HG03175 (cell line): ENCODE data around the gene EFCAB6.
A peak's percentile ranks its signal among the peaks of the same experiment; 100 is the strongest.

Experiments used
- ATAC-seq: cut with Tn5 transposase; IDR thresholded peaks from one replicate; pipeline ENCODE4 v1.9.1; 2021; ENCODE audit warnings: mild to moderate bottlenecking, moderate library complexity; ENCODE audit not compliant: unreplicated experiment

Gene EFCAB6, protein sequence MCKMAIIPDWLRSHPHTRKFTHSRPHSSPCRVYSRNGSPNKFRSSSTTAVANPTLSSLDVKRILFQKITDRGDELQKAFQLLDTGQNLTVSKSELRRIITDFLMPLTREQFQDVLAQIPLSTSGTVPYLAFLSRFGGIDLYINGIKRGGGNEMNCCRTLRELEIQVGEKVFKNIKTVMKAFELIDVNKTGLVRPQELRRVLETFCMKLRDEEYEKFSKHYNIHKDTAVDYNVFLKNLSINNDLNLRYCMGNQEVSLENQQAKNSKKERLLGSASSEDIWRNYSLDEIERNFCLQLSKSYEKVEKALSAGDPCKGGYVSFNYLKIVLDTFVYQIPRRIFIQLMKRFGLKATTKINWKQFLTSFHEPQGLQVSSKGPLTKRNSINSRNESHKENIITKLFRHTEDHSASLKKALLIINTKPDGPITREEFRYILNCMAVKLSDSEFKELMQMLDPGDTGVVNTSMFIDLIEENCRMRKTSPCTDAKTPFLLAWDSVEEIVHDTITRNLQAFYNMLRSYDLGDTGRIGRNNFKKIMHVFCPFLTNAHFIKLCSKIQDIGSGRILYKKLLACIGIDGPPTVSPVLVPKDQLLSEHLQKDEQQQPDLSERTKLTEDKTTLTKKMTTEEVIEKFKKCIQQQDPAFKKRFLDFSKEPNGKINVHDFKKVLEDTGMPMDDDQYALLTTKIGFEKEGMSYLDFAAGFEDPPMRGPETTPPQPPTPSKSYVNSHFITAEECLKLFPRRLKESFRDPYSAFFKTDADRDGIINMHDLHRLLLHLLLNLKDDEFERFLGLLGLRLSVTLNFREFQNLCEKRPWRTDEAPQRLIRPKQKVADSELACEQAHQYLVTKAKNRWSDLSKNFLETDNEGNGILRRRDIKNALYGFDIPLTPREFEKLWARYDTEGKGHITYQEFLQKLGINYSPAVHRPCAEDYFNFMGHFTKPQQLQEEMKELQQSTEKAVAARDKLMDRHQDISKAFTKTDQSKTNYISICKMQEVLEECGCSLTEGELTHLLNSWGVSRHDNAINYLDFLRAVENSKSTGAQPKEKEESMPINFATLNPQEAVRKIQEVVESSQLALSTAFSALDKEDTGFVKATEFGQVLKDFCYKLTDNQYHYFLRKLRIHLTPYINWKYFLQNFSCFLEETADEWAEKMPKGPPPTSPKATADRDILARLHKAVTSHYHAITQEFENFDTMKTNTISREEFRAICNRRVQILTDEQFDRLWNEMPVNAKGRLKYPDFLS (N-terminal part only)

DNA sequence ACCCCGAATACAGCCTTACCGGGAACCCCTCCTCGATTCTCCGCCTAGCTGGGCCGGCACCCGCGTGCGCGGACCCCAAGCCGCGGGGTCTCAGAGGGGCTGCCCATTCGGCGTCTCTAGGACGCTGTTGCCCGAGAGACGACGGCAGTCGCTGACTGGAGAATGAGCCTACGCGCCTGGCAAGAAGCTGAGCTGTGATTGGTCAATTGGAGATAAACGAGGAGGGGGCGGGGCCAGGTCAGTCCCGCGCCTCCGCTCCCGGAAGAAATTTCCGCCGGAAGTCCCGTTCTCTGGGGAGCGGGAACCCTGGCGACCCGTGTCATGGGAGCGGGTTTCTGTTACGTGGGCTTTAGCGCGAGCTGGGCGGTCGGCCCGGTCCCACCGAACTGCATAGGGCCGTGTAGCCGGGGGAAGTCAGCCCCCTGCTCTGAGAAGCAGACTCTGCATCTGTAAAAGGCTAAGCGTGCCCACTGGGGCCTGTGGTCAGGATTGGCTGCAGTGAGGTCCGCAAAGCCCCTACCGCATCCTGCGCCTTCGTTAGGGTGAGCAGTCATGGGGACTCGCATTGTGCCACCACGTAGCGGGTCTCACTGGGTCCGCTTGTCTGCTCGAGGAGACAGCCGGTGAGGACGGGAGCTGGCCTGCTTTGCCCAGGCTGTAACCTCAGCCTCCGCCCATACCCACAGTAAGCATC is at the start of gene EFCAB6:
TSS of gene EFCAB6 (minus strand) at position 157 of the 694 bp plus-strand sequence. CDS start 29,987 bp downstream, outside the sequence.
- peak; percentile 93 for ATAC-seq

- no peak for ATAC-seq
These were observed 49.4 kb upstream of the EFCAB6 start for GRCh38 chr22:43861529-43861928.

DNA sequence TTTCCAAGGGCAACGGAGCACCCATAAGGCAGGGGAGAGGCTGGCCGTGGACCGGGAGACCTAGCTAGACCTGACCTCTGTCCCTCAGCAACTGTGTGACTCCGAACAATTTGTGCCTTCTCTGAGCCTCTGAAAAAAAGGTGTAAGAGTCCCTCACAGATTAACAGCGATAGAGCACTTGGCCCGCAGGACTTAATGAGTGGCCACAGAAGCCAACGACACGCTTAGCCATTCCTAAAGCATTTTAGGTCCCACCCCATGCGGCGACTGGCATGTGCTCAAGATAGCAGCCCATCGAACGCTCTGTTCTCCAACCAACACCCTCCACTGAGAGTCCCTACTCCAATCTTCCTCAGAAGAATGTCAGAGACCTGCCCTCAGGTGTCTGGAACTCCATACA is 48.7 kb upstream of the EFCAB6 start:
- no peak for ATAC-seq

GRCh38 chr22:43860126-43860525 is 48.0 kb upstream of the EFCAB6 start:
- no peak for ATAC-seq

DNA sequence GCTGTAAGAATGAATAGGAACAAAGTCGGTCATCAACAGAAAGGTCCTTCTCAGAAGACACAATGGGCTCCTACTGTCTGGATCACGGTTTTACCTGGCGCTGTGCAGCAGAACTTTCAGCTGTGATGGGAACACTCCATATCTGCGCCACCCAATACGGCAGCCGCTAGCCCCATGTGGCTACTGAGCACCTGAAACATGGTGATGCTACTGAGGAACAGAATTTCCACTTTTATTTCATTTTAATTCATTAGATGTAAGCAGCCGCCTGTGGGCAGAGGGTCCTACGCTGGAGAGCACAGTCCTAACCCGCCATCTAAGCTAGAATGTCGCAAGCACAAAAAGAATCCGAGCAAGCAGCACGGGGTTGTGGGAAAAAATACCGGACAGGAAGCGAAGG is 47.5 kb upstream of the EFCAB6 start:
- no peak for ATAC-seq

DNA sequence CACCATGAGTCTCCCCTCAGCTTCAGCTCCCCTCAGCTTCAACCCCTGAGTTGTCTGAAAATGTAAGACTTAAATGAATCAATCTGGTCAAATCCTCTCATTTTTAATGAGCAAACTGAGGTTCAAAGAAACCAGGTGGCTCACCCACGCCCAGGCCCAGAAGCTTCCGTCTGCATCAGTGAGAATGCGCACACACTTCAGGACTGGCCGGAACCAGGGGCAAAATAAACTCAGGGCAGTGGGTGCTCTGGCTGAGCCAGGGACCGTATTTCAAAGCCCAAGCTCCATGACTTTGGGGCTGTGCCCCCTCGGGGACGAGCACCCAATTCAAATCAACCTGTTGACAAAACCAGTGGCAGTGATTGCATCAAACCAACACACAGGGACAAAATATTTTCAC is 47.1 kb upstream of the EFCAB6 start:
- no peak for ATAC-seq

DNA sequence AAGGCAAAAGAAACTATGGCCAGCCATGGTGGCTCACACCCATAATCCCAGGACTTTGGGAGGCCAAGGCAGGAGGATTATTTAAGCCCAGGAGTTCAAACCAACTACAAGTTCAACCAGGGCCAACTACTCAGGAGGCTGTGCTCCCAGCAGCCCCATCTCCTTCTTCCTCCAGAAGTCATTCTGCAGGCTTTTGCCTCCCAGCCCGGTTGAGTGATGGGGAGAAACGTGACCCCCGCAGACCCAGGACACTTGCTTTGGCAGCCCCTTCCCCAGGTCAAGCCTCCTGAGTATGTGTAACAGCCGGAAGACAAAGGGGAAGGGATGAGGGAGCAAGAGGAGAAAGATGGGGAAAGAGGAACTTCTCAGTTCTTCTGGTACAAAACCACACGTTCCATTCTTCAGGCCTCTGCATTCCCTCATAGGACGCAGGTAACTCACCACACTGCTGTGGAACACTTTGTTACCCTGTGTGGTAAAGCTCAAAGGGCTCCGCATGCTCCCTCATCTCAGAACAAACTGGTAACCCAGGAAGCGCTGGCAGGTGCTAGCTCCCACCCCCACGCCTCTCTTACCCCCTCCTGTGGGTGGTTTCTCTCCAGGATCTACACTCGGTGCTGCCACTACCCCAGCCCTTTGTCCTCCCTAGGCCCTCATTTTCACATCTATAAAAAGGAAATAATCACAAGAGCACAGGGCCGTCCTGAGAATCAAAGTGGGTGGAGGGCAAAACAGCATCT is 46.2 kb upstream of the EFCAB6 start:
- ATAC-seq: no peak

GRCh38 chr22:43857367-43857766 is 45.3 kb upstream of the EFCAB6 start:
- no peak for ATAC-seq

- ATAC-seq: no peak
These were observed 43.3 kb upstream of the EFCAB6 start for GRCh38 chr22:43855431-43855830.

DNA sequence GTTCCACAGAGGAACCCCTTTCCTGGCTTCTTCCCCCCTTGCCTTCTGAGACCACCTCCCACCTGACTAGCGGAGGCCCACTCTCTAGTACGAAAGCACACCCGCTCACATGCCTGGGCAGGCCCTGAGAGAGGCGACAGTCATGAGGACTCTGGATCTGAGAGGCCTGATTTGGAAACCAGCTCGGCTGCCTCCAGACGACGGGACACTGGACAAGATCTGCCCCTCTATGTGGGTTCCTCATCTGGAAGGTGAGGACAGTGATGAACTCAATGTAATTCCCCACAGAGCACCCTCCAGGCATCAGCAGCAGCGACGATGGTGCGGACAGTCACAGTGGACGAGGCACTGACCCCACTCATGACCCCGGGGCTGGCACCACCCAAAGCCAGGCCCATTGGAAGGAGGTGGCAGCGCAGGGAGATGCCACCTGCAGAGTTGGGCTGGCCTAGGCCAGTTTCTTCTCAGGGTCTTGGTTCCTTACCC is 42.7 kb upstream of the EFCAB6 start:
- no peak for ATAC-seq

DNA sequence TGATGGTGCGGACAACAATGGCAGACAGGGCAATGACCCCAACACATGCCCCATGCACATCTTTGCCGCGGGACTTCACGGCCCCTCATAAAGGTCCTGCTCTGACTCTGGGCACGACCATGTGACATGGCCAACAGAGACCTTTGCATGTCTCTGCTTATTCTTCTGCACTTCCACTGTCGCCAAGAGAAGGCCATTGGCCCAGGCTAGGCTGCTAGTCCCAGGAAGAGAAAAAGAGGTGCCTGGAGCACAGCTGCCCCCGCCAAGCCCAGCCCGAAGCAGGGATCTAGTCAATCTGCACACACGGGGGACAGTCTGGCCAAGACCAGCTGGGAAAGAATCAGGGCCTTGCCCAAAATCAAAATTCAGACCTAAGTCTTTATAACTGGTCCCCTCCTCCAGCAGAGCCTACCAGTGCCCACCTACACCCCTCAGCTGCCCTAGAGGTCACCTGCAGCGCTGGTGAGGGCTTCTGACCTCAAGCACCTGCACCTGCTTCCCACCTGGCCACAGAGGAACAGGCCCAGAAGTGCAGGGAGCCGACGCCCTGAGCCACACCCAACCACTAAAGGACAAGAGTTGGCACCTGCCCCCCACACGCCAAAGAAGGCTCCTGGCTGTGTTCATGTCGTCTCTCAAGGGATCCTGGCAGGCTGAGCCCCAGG is 42.1 kb upstream of the EFCAB6 start:
- ATAC-seq: no peak

DNA sequence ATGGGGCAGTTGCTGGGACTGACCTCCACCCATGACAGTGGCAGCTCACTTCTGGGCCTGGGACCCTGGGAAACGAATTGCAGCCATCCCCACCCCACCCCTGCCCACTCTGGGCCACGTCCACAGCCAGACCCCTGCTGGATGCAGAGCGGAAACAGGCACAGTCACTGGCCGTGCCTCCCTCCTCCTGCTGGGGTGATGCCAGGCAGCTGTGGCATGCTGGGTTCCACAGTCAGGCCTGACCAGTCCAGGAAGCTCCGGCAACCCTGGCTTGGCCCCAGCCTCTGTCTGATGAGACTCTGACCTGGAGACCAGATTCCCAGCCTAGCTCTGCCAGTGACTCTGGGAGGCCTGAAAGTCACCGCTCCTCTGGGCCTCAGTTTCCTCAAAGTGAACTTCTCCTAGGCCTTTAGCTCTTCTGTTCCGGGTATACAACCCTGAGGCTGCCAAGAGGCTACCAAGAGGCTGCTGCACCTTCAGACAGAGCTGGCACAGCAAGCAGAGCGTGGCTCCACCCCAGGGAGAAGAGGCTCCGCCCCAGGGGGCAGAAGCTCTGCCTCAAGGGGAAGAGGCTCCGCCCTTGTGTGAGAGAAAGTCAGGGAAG is 41.3 kb upstream of the EFCAB6 start:
- ATAC-seq: no peak

GRCh38 chr22:43852573-43853327 is 40.6 kb upstream of the EFCAB6 start:
- ATAC-seq: no peak

- ATAC-seq: no peak
These were observed 39.8 kb upstream of the EFCAB6 start for GRCh38 chr22:43851979-43852307.

DNA sequence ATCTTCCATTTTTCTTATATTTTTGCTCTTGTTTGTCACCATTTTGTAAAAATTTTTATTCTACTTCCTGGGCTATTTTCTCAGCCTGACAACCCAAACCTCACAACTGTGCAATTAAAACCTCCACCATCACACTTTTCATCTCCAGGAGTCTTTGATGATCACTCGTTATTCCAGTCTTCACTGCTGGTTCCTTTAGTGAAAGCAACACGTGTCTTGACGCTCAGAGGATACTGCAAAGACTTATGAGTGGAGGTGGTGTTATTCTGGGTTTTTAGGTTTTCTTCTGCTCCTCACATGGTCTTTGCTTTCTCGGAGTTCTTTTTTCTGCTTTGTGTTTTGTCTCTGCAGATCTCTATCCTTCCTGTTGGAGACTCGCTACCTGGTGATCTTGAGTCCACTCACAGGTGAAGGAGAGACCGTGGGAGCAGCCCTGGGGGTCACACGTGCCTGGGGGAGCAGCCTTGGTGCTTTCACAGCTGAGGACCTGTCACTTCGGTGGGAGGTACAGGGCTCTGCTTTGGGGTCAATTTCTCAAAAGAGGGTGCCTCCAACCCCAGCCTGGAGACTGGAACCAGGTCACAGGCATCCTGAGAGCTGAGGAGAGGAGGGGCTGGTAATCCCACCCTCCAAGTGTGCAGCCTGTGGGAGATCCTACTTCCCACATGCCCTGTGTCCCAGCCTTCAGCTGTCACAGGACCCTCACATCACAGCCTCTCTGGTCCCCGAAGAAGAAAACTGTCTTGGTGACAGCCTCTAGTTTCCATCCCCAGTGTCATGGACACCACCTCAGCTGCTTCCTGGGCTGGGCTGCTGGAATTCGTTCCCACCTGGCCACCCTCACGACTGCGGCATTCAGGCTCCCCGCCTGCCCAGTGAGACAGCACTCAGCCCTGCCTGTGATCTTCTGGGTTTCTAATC is 39.2 kb upstream of the EFCAB6 start:
- no peak for ATAC-seq

DNA sequence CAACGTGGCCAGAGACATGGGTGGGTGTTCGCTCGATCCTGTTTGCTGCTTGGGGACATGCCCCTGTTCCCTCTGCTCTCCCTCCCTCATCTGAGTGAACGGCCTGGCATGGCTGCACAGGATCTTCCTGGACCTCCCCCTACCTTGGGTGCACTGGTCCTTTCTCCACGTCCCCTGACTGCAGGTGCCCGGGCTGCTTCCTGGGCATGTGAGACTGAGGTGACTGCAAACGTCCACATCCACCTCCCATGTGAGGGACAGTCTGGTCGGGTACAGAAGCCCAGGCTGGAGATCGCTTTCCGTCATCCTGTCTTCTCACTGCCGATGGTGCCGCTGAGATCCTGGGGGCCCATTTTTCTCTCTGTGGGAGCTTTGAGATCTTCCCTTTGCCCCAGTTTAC is 38.4 kb upstream of the EFCAB6 start:
- no peak for ATAC-seq

GRCh38 chr22:43849731-43850130 is 37.6 kb upstream of the EFCAB6 start:
- no peak for ATAC-seq
